Activated CD4-positive, alpha-beta T cell treated with anti-CD3 and anti-CD28 coated beads for 1 hour (primary cell): ENCODE measurements around the gene TCF12.

Source experiments
- DNase-seq: peaks from one replicate; pipeline ENCODE4 v3.0.0-alpha.2; 2020

The TCF12 gene

GRCh38 chr15:57185507-57186074 lies 267.1 kb downstream of the TCF12 start:
- no peak for DNase-seq

GRCh38 chr15:57189466-57189865 lies 271.0 kb downstream of the TCF12 start:
- DNase-seq, result no peak

GRCh38 chr15:57190208-57190607 lies 271.8 kb downstream of the TCF12 start:
- no peak for DNase-seq

GRCh38 chr15:57193161-57193560 lies 274.7 kb downstream of the TCF12 start:
- DNase-seq, result no peak

GRCh38 chr15:57195326-57195725 lies 276.9 kb downstream of the TCF12 start:
- DNase-seq, result no peak

- no peak for DNase-seq
Measured at GRCh38 chr15:57196865-57197264, 278.4 kb downstream of the TCF12 start.

GRCh38 chr15:57198131-57198530 lies 279.7 kb downstream of the TCF12 start:
- DNase-seq, result no peak

- no peak for DNase-seq
Measured at GRCh38 chr15:57198654-57199291, 280.3 kb downstream of the TCF12 start.

- DNase-seq, result no peak
Measured at GRCh38 chr15:57201578-57201977, 283.1 kb downstream of the TCF12 start.

GRCh38 chr15:57203906-57204305 lies 285.5 kb downstream of the TCF12 start:
- no peak for DNase-seq

- DNase-seq, result no peak
Measured at GRCh38 chr15:57205027-57205855, 286.8 kb downstream of the TCF12 start.

- DNase-seq, result no peak
Measured at GRCh38 chr15:57205996-57206395, 287.6 kb downstream of the TCF12 start.

GRCh38 chr15:57213862-57214261 lies 295.4 kb downstream of the TCF12 start:
- DNase-seq, result no peak

GRCh38 chr15:57215326-57215725 lies 296.9 kb downstream of the TCF12 start:
- DNase-seq, result no peak

GRCh38 chr15:57215881-57216280 lies 297.4 kb downstream of the TCF12 start:
- DNase-seq, result no peak

- DNase-seq, result no peak
Measured at GRCh38 chr15:57216288-57216687, 297.8 kb downstream of the TCF12 start.

GRCh38 chr15:57217778-57218598 lies 299.5 kb downstream of the TCF12 start:
- no peak for DNase-seq

- DNase-seq, result no peak
Measured at GRCh38 chr15:57218826-57219576, 300.6 kb downstream of the TCF12 start.

GRCh38 chr15:57220205-57220604 lies 301.8 kb downstream of the TCF12 start:
- no peak for DNase-seq

GRCh38 chr15:57221134-57221533 lies 302.7 kb downstream of the TCF12 start:
- no peak for DNase-seq

- no peak for DNase-seq
Measured at GRCh38 chr15:57223345-57223744, 304.9 kb downstream of the TCF12 start.

GRCh38 chr15:57223887-57224286 lies 305.4 kb downstream of the TCF12 start:
- DNase-seq, result no peak
